ENCODE data around the gene ABHD8.

ABHD8 gene

DNA sequence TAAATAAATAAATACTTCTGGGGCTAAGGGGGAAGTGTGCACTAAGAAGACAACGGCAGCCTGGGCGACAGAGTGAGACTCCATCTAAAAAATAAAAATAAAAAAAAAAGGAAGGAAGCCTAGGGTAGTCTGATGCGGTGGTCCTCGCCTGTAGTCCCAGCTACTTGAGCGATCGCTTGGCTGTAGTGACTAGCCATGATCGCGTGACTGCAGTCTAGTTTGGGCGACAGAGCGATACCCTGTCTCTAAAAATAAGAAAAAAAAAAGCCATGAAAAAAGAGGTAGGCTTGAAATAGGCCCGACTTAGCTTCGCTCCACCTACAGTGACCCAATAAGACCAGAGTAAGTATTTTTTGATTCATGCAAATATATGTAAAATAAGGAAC, 36.6 kb downstream of the ABHD8 start:
- TF ChIP-seq POLR2A (IDR thresholded peaks at IDR 0.05; ENCODE audit: low read length): no peak
- no peak for TF ChIP-seq GATA1 (IDR thresholded peaks at IDR 0.05; ENCODE audit: low read depth, low read length)
- no peak for DNase-seq

GRCh38 chr19:17266026-17266425, 37.2 kb downstream of the ABHD8 start:
- DNase-seq: no peak

DNA sequence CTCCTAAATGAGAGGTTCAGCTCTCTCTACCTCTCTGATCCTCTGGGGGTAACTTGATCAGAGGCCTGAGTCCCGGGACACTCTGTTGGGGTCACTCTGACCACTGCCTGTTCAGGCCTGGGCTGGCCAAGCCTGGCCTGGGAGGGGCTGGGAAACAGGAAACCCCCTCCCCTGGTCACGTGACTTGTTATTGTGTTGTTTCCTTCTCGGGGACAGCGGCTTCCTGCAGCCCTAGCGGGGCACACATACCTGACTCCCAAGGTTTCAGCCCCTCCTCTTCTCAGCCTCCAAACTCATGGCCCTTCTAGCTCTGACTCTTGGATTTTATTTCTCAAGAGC, 38.6 kb downstream of the ABHD8 start, which contains the start of gene USHBP1:
Gene USHBP1, minus strand, starts transcription at position 105 of the 339 bp plus-strand sequence. CDS start 446 bp downstream, outside the sequence.
- no peak for DNase-seq
- TF ChIP-seq POLR2A (IDR thresholded peaks at IDR 0.05; ENCODE audit: low read length) (no peak), GATA1 (IDR thresholded peaks at IDR 0.05; ENCODE audit: low read depth, low read length) (no peak)

More at GRCh38 chr19:17266026-17266425, 37.2 kb downstream of the ABHD8 start:
- TF ChIP-seq POLR2A (IDR thresholded peaks at IDR 0.05; ENCODE audit: low read length): no peak
- no peak for TF ChIP-seq GATA1 (IDR thresholded peaks at IDR 0.05; ENCODE audit: low read depth, low read length)

GRCh38 chr19:17263712-17264640, 39.2 kb downstream of the ABHD8 start:
- TF ChIP-seq GATA1 (IDR thresholded peaks at IDR 0.05; ENCODE audit: low read depth, low read length) (no peak), POLR2A (IDR thresholded peaks at IDR 0.05; ENCODE audit: low read length) (no peak)
- no peak for DNase-seq

DNA sequence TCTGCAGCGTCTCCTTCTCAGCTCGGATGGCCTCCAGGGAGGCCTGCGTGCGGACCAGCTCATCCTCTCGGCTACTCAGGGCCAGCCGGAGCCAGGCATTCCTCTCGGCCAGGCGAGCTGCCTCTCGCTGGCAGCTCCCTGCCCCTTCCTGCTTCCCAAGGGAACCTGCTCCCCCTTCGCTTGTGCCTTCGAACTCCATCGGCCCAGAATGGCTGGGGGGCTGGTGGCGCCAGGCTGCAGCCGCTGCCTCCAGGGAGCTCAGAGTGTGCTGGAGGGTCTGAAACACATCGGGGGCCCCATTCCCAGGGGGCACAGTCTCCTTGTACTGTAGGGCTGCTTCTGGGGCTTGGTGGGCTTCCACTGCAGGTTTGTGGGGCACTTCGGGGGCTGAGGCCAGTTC, 40.7 kb downstream of the ABHD8 start:
- TF ChIP-seq GATA1 (IDR thresholded peaks at IDR 0.05; ENCODE audit: low read depth, low read length) (no peak), POLR2A (IDR thresholded peaks at IDR 0.05; ENCODE audit: low read length) (no peak)
- no peak for DNase-seq

DNA sequence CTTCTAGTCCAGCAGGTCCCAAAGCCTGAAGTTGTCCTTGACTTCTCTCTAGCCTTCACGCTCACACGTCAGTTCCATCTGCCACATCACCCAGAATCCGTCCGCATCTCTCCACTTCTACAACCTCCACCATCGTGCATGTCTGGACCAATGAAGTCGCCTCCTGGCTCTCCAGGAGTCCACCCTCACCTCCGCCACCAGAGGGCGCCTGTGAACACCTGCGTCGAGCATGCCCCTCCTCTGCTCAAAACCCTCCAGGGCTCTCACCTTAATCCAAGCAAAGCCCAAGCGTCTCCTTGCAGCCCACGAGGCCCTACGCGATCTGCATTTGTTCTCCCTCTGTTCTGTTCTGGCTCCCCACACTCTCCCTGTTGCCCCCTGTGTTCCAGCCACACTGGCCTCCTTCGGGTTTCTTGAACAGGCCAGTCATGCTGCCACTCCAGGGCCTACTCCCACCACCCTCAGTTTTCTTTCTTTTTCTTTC, 42.3 kb downstream of the ABHD8 start:
- TF ChIP-seq POLR2A (IDR thresholded peaks at IDR 0.05; ENCODE audit: low read length) (no peak), GATA1 (IDR thresholded peaks at IDR 0.05; ENCODE audit: low read depth, low read length) (no peak)
- DNase-seq: peak; percentile 90 to 95

DNA sequence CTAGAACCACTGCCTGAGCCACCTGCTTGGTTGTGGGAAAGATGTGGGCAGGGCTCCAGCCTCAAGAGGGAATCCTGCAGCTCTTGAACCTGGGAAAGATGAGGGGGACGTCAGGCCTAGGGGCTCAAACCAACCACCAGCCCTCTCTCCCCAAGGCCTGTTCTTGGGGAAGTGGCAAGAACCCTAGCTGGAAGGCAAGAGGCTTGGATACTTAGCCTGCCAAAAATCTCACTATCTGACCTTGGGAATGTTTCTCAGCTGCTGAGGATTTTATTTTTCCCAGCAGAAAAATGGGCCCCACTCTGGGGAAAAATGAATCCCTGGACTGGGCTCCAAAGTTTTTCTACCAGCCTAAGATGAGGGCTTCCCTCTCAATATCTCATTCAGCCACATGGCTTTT, 43.3 kb downstream of the ABHD8 start:
- TF ChIP-seq POLR2A (IDR thresholded peaks at IDR 0.05; ENCODE audit: low read length) (no peak), GATA1 (IDR thresholded peaks at IDR 0.05; ENCODE audit: low read depth, low read length) (no peak)
- DNase-seq: no peak

- no peak for DNase-seq
These were observed 44.0 kb downstream of the ABHD8 start for GRCh38 chr19:17259118-17259780.

DNA sequence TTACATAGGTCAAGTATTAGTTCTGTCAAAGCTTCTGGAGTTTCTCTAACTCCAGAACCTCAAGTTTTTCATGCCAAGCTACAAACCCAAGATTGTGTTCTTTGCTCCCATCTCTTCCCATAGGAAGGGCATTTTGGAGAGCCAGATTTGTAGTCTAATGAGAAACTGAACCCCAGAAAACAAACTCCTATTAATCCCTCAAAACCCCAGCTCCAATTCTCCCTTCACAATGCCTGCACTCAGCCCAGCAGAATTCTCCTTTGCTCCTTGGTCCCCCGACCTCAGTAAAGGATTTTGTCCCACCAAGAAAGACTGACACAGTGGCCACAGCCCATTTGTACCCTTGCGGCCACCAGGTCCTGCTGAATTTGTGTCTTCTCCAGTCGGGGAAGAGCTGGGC, 47.1 kb downstream of the ABHD8 start:
- no peak for DNase-seq
- TF ChIP-seq GATA1 (IDR thresholded peaks at IDR 0.05; ENCODE audit: low read depth, low read length) (no peak), POLR2A (IDR thresholded peaks at IDR 0.05; ENCODE audit: low read length) (no peak)

More at GRCh38 chr19:17259118-17259780, 44.0 kb downstream of the ABHD8 start:
- TF ChIP-seq POLR2A (IDR thresholded peaks at IDR 0.05; ENCODE audit: low read length) (no peak), GATA1 (IDR thresholded peaks at IDR 0.05; ENCODE audit: low read depth, low read length) (no peak)

DNA sequence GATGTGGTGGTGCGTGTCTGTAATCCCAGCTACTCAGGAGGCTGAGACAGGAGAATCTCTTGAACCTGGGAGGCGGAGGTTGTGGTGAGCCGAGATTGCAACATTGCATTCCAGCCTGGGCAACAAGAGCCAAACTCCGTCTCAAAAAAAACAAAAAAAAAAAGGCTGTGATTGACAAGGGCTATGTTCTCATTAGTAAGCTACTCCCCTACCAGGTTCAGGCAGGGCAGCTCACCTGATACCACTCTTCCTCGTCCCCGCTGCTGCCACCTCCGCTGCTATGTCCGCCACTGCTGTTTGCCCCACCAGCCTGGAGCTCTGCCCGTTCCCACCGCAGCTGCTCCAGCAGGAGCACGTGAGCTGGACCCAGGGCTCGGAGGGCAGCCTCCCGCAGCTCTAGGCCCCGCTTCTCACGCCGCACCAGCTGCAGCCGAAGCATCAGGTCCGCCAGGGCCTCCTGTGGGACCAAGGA, 48.0 kb downstream of the ABHD8 start:
- TF ChIP-seq GATA1 (IDR thresholded peaks at IDR 0.05; ENCODE audit: low read depth, low read length) (no peak), POLR2A (IDR thresholded peaks at IDR 0.05; ENCODE audit: low read length) (no peak)
- DNase-seq: no peak

GRCh38 chr19:17254636-17255035, 48.6 kb downstream of the ABHD8 start:
- no peak for TF ChIP-seq POLR2A (IDR thresholded peaks at IDR 0.05; ENCODE audit: low read length)
- TF ChIP-seq GATA1 (IDR thresholded peaks at IDR 0.05; ENCODE audit: low read depth, low read length): no peak

DNA sequence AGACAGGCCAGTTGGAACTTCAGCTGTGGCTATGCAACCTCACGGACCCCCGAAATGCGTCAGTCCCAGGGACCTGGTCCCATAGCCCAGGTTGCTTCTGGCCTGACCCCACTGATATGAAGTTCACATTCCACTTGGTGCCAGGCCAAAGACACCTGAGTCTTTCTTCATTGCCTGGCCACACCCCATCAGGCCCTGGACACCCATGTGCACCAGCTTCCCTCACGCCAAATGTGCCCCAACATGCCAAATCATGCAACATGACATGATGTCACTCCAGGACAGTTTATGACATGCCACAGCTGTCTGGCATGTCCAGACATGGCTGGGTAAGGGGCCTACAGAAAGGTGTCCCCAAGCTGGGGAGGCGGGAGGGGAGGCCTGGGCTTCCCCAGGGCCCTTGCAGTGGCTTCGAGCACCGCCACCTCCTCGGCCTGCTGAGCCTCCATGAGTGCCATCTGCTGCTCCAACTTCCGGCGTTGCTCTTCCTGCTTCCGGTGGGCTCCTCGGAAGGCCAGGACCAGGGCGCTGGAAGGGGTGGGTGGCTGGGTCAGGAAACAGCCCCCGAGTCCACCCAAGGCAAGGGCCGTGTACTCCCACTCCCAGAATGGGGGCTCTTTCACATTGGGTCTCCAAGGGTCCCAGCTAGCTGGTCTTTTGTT, 53.2 kb downstream of the ABHD8 start:
- DNase-seq: no peak
- TF ChIP-seq POLR2A (IDR thresholded peaks at IDR 0.05; ENCODE audit: low read length) (no peak), GATA1 (IDR thresholded peaks at IDR 0.05; ENCODE audit: low read depth, low read length) (no peak)

More at GRCh38 chr19:17254636-17255035, 48.6 kb downstream of the ABHD8 start:
- DNase-seq: no peak

- DNase-seq: no peak
- no peak for TF ChIP-seq POLR2A (IDR thresholded peaks at IDR 0.05; ENCODE audit: low read length)
- TF ChIP-seq GATA1 (IDR thresholded peaks at IDR 0.05; ENCODE audit: low read depth, low read length): no peak
These were observed 55.0 kb downstream of the ABHD8 start for GRCh38 chr19:17248011-17248776.
